ENCODE data around the gene TBC1D5.
"Not testable (repeated sequence)": the region's sequence is repeated elsewhere in the genome, so short reads cannot be mapped to it uniquely, and the experiment has no call there.

The TBC1D5 gene

GRCh38 chr3:17742102-17742879, at the start of gene TBC1D5:
TBC1D5 (minus strand) TSS chr3:17742631; CDS start chr3:17508570, 234,061 bp downstream.
- peak; percentile 63 to 91 (median 82) for DNase-seq (ENCODE audit: low read depth in 4 of 4, low spot score in 1 of 4)

GRCh38 chr3:17783426-17783825, 41.0 kb upstream of the TBC1D5 start:
- no peak for DNase-seq (ENCODE audit: low read depth in 4 of 4, low spot score in 1 of 4)

- DNase-seq (ENCODE audit: low read depth in 4 of 4, low spot score in 1 of 4), result no peak
These were observed 40.3 kb upstream of the TBC1D5 start for GRCh38 chr3:17782751-17783150.

GRCh38 chr3:17780369-17780768, 37.9 kb upstream of the TBC1D5 start:
- not testable (repeated sequence) for DNase-seq (ENCODE audit: low read depth in 4 of 4, low spot score in 1 of 4)

- not testable (repeated sequence) for DNase-seq (ENCODE audit: low read depth in 4 of 4, low spot score in 1 of 4)
These were observed 37.1 kb upstream of the TBC1D5 start for GRCh38 chr3:17779304-17780250.

GRCh38 chr3:17777326-17777725, 34.9 kb upstream of the TBC1D5 start:
- not testable (repeated sequence) for DNase-seq (ENCODE audit: low read depth in 4 of 4, low spot score in 1 of 4)

GRCh38 chr3:17775073-17775472, 32.6 kb upstream of the TBC1D5 start:
- no peak for DNase-seq (ENCODE audit: low read depth in 4 of 4, low spot score in 1 of 4)

GRCh38 chr3:17774180-17774910, 31.9 kb upstream of the TBC1D5 start:
- peak in 1 of 4 experiments; percentile 25 for DNase-seq (ENCODE audit: low read depth in 4 of 4, low spot score in 1 of 4)

- no peak for DNase-seq (ENCODE audit: low read depth in 4 of 4, low spot score in 1 of 4)
These were observed 30.1 kb upstream of the TBC1D5 start for GRCh38 chr3:17772556-17772955.

- DNase-seq (ENCODE audit: low read depth in 4 of 4, low spot score in 1 of 4), result no peak
These were observed 29.0 kb upstream of the TBC1D5 start for GRCh38 chr3:17771177-17772017.

- no peak for DNase-seq (ENCODE audit: low read depth in 4 of 4, low spot score in 1 of 4)
These were observed 28.3 kb upstream of the TBC1D5 start for GRCh38 chr3:17770682-17771081.

- DNase-seq (ENCODE audit: low read depth in 4 of 4, low spot score in 1 of 4), result no peak
These were observed 23.5 kb upstream of the TBC1D5 start for GRCh38 chr3:17765819-17766472.

- DNase-seq (ENCODE audit: low read depth in 4 of 4, low spot score in 1 of 4), result no peak
These were observed 19.1 kb upstream of the TBC1D5 start for GRCh38 chr3:17761563-17761962.

GRCh38 chr3:17759901-17760300, 17.5 kb upstream of the TBC1D5 start:
- no peak for DNase-seq (ENCODE audit: low read depth in 4 of 4, low spot score in 1 of 4)

GRCh38 chr3:17755836-17756235, 13.4 kb upstream of the TBC1D5 start:
- no peak for DNase-seq (ENCODE audit: low read depth in 4 of 4, low spot score in 1 of 4)

GRCh38 chr3:17753632-17753992, 11.2 kb upstream of the TBC1D5 start:
- DNase-seq (ENCODE audit: low read depth in 4 of 4, low spot score in 1 of 4), result no peak

- no peak for DNase-seq (ENCODE audit: low read depth in 4 of 4, low spot score in 1 of 4)
These were observed 10.6 kb upstream of the TBC1D5 start for GRCh38 chr3:17752876-17753631.

- no peak for DNase-seq (ENCODE audit: low read depth in 4 of 4, low spot score in 1 of 4)
These were observed 10.0 kb upstream of the TBC1D5 start for GRCh38 chr3:17752436-17752835.

- no peak for DNase-seq (ENCODE audit: low read depth in 4 of 4, low spot score in 1 of 4)
These were observed 7.4 kb upstream of the TBC1D5 start for GRCh38 chr3:17749705-17750293.

All from stimulated activated CD4-positive, alpha-beta T cell treated with anti-CD3 and anti-CD28 coated beads, Interleukin-1b, Interleukin-23, amount 100 ng/mL, for 24 hours (primary cell).